NB4 (cell line): ENCODE data around the gene APEX2.
"Not testable (repeated sequence)": the region's sequence is repeated elsewhere in the genome, so short reads cannot be mapped to it uniquely, and the experiment has no call there.

Experiments used
- DNase-seq: peaks from one replicate; pipeline ENCODE4 v3.0.0; 2010; ENCODE audit warnings: low read depth
- H3K4me3 ChIP-seq: one replicate; pipeline ENCODE4 v1.5.1; 2011; ENCODE audit warnings: mild to moderate bottlenecking, low read depth, low read length, moderate library complexity
- CTCF ChIP-seq: IDR thresholded peaks from one replicate; pipeline ENCODE4 v1.5.1; 2012; ENCODE audit warnings: low read depth, low read length
- MAX ChIP-seq: IDR thresholded peaks from 2 replicates; pipeline ENCODE4 v1.6.1; 2011; ENCODE audit warnings: low read depth, low read length
- MYC ChIP-seq: IDR thresholded peaks from 2 replicates; pipeline ENCODE4 v1.6.1; 2011; ENCODE audit warnings: low read depth, low read length
- POLR2A ChIP-seq: IDR thresholded peaks from 2 replicates; pipeline ENCODE4 v1.6.1; 2011; ENCODE audit warnings: mild to moderate bottlenecking; ENCODE audit not compliant: insufficient read length; ENCODE audit errors: extremely low read depth

APEX2 gene

GRCh38 chrX:54978448-54978847 lies 21.7 kb upstream of the APEX2 start:
- DNase-seq = no peak
- H3K4me3 ChIP-seq = no peak overlapping the region

GRCh38 chrX:54979432-54979831 lies 20.7 kb upstream of the APEX2 start:
- no peak for DNase-seq
- TF ChIP-seq POLR2A = no peak
- TF ChIP-seq MYC = no peak
- TF ChIP-seq MAX = no peak
- TF ChIP-seq CTCF = no peak
- H3K4me3 ChIP-seq = no peak overlapping the region

More at GRCh38 chrX:54978448-54978847, 21.7 kb upstream of the APEX2 start:
- TF ChIP-seq POLR2A (no peak), MAX (no peak), MYC (no peak), CTCF (no peak)

- TF ChIP-seq MYC (no peak), POLR2A (no peak), MAX (no peak), CTCF (no peak)
- no peak for DNase-seq
- H3K4me3 ChIP-seq = no peak overlapping the region
These were observed 19.8 kb upstream of the APEX2 start for GRCh38 chrX:54980334-54980733.

- not testable (repeated sequence) for H3K4me3 ChIP-seq, DNase-seq
These were observed 16.9 kb upstream of the APEX2 start for GRCh38 chrX:54983306-54983705.

GRCh38 chrX:54991706-54992105 lies 8.5 kb upstream of the APEX2 start:
- H3K4me3 ChIP-seq = no peak overlapping the region
- TF ChIP-seq MAX (no peak), POLR2A (no peak), MYC (no peak), CTCF (no peak)
- no peak for DNase-seq

GRCh38 chrX:54992911-54993622 lies 7.1 kb upstream of the APEX2 start:
- no peak for DNase-seq
- TF ChIP-seq POLR2A (no peak), CTCF (no peak), MYC (no peak), MAX (no peak)

More at GRCh38 chrX:54992911-54993622, 7.1 kb upstream of the APEX2 start:
- H3K4me3 ChIP-seq = no peak overlapping the region
